ENCODE results near the gene ESRP2.

DNA sequence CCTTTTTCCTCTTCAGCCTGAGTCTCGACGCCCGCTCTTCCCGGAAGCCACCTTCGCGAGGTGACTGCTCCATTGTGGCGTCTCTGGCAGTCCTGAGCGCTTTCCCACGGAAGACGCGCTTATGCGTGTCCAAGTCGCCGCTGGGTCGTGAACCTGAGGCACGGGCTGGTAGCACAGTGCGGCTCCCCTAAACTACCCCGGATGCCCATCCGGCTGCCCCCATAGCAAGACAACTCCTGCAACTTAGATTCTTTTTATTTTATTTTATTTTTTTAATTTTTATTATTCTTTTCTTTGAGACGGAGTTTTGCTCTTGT is 2.1 kb upstream of the ESRP2 start:
- TF ChIP-seq, protein P1, sequence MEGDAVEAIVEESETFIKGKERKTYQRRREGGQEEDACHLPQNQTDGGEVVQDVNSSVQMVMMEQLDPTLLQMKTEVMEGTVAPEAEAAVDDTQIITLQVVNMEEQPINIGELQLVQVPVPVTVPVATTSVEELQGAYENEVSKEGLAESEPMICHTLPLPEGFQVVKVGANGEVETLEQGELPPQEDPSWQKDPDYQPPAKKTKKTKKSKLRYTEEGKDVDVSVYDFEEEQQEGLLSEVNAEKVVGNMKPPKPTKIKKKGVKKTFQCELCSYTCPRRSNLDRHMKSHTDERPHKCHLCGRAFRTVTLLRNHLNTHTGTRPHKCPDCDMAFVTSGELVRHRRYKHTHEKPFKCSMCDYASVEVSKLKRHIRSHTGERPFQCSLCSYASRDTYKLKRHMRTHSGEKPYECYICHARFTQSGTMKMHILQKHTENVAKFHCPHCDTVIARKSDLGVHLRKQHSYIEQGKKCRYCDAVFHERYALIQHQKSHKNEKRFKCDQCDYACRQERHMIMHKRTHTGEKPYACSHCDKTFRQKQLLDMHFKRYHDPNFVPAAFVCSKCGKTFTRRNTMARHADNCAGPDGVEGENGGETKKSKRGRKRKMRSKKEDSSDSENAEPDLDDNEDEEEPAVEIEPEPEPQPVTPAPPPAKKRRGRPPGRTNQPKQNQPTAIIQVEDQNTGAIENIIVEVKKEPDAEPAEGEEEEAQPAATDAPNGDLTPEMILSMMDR (conservative IDR thresholded peaks at IDR 0.05), result no peak
- TF ChIP-seq ZFX (IDR thresholded peaks at IDR 0.05), result no peak
